ENCODE results near the gene COL4A2. TPM values are rescaled to one million over a fixed set of nuclear protein-coding genes. Genes with fewer than 3 reads are reported as not detected.
"Not testable (repeated sequence)": the region's sequence is repeated elsewhere in the genome, so short reads cannot be mapped to it uniquely, and the experiment has no call there.

The COL4A2 gene
- polyA plus RNA-seq, 3 donors, result 93.5 to 632 (median 260) TPM

GRCh38 chr13:110528911-110529310 is 221.8 kb downstream of the COL4A2 start:
- H3K27ac ChIP-seq (ENCODE audit: low read depth, low read length), result no peak overlapping the region
- 83 to 95% (median 94%) methylated on average over 6 of the region's 6 CpGs for WGBS, 3 donors

- WGBS, 3 donors, result 84 to 89% (median 86%) methylated on average over 17 to 20 of the region's 23 CpGs
- H3K27ac ChIP-seq (ENCODE audit: low read depth, low read length), result no peak overlapping the region
These were observed 222.6 kb downstream of the COL4A2 start for GRCh38 chr13:110529522-110530311.

DNA sequence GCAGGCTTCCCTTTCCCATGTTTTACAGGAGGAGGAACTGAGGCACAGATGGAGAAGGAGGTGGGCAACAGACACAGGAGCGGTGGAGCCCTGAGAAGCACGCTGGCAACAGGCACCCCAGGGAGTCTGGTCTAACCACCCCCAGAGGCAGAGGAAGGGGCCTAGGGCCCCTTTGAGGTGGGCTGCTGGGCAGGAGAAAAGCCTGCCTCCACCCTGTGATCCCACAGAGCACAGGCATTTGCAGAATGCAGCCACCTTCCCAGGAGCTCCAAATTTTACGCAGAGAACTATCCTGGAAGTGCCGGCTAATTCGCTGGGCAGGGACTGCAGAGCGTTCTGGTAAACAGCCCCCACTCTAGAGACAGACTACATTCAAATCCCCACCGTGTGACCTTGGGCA is 224.0 kb downstream of the COL4A2 start:
- WGBS, 3 donors, result 90 to 97% (median 94%) methylated on average over 7 of the region's 7 CpGs
- H3K27ac ChIP-seq (ENCODE audit: low read depth, low read length), result no peak overlapping the region

GRCh38 chr13:110531671-110532083 is 224.6 kb downstream of the COL4A2 start:
- no peak overlapping the region for H3K27ac ChIP-seq (ENCODE audit: low read depth, low read length)

DNA sequence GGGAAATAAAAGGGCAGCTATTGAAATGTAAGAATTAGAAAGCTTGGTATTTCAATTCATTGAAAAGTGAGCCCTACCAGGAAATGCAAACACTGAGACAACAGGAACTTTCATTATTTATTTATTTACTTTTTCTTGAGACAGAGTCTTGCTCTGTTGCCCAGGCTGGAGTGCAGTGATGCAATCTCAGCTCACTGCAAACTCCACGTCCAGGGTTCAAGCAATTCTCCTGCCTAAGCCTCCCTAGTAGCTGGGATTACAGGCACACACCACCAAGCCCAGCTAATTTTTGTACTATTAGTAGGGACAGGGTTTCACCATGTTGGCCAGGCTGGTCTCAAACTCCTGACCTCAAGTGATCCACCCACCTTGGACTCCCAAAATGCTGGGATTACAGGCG is 225.2 kb downstream of the COL4A2 start:
- 60 to 72% (median 72%) methylated on average over 2 of the region's 2 CpGs for whole genome bisulfite sequencing, 3 donors
- H3K27ac ChIP-seq (ENCODE audit: low read depth, low read length), result not testable (repeated sequence)

More at GRCh38 chr13:110531671-110532083, 224.6 kb downstream of the COL4A2 start:
- 79 to 83% (median 81%) methylated on average over 9 of the region's 9 CpGs for WGBS, 3 donors

GRCh38 chr13:110533771-110534670 is 226.9 kb downstream of the COL4A2 start:
- 83 to 86% (median 85%) methylated on average over 16 of the region's 16 CpGs for WGBS, 3 donors
- H3K27ac ChIP-seq (ENCODE audit: low read depth, low read length), result no peak overlapping the region

- no peak overlapping the region for H3K27ac ChIP-seq (ENCODE audit: low read depth, low read length)
- 94 to 96% (median 94%) methylated on average over 11 of the region's 11 CpGs for WGBS, 3 donors
These were observed 228.4 kb downstream of the COL4A2 start for GRCh38 chr13:110535526-110535925.

GRCh38 chr13:110536006-110536693 is 229.1 kb downstream of the COL4A2 start:
- WGBS, 3 donors, result 67 to 81% (median 68%) methylated on average over 16 to 18 of the region's 18 CpGs
- H3K27ac ChIP-seq (ENCODE audit: low read depth, low read length), result no peak overlapping the region

DNA sequence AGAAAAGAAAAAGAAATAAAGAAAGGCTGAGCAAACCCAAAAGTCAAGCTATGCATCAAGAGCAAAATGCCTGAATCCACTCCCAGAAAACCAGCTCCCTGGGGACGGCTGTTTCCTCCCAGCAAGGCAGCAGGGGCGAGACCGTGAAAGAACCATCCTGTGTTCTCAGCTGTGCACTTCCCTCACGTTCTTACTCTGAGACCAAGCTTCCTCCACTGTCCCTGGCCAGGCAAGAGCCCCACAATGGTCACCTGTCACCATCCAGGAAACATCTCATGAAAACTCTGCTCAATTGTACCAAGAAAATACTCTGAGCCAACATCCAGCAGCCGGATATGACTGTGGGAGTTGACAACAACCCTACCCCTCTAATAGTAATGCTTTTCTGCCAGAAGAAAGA is 231.5 kb downstream of the COL4A2 start:
- no peak overlapping the region for H3K27ac ChIP-seq (ENCODE audit: low read depth, low read length)
- WGBS, 3 donors, result 5 to 22% (median 14%) methylated on average over 5 of the region's 5 CpGs

DNA sequence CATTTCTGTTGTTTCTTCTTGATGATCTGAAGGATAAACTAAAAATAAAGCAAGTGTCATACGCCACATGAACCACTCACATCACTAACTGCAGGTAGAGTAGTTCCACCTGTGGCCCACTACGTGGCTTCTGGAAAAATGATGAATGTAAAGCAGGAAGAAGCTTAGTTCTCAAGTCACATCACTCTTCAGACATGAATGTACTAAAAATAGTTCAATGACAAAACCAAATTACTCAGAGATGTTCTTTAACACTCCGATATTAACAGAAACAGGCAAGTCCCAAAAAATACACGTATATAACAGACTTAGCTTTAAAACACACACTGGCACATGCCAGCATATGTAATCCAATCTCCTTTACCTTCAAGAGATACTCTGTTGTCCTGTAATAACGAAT is 232.8 kb downstream of the COL4A2 start:
- H3K27ac ChIP-seq (ENCODE audit: low read depth, low read length), result no peak overlapping the region
- 80 to 91% (median 81%) methylated on average over 5 of the region's 5 CpGs for WGBS, 3 donors

GRCh38 chr13:110540871-110541525 is 233.9 kb downstream of the COL4A2 start:
- H3K27ac ChIP-seq (ENCODE audit: low read depth, low read length), result no peak overlapping the region
- 52 to 82% (median 77%) methylated on average over 15 of the region's 15 CpGs for WGBS, 3 donors

- H3K27ac ChIP-seq (ENCODE audit: low read depth, low read length), result no peak overlapping the region
- WGBS, 3 donors, result 33 to 62% (median 45%) methylated on average over 4 of the region's 4 CpGs
These were observed 234.4 kb downstream of the COL4A2 start for GRCh38 chr13:110541526-110541920.

DNA sequence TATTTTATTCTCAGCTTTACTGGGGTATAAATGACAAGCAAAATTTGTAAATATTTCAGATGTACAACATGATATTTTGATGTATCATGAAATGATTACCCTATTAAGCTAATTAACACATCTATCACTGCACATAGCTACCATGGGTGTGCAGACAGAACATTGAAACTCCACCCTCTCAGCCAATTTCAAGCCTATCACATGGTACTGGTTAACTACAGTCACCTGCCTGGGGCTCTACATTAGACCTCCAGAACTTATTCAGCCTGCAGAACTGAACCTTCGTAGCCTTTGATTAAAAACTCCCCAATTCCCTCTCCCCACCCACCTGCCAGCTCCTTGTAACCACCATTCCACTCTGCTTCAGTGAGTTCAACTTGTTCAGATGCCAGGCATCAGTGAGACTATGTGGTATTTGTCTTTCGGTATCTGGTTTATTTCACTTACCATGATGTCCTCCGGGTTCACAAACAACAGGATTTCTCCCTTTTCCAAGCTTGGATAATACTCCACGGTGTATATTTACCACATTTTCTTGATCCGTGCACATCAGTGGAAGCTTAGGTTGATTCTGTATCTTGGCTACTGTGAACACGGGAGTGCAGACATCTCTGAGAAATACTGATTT is 235.2 kb downstream of the COL4A2 start:
- 78 to 82% (median 80%) methylated on average over 6 of the region's 6 CpGs for WGBS, 3 donors
- H3K27ac ChIP-seq (ENCODE audit: low read depth, low read length), result no peak overlapping the region

DNA sequence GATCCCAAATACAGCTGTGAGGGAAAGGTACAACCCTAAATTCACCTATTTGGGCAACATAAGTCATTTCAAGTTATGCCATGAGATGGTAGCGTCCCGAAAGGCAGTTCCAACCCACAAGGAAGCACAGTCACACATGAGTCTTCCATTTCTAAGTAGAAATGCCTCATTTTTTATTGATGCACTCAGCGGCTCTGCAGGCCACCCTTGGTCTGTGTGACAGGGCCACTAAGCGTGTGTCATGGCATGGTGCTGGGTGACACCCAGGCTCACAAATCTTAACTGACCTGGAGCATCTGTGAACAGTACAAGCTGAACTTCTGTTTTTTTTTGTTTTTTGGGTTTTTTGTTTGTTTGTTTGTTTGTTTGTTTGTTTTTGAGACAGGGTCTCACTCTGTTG is 239.3 kb downstream of the COL4A2 start:
- WGBS, 3 donors, result 93 to 97% (median 95%) methylated on average over 4 of the region's 4 CpGs
- H3K27ac ChIP-seq (ENCODE audit: low read depth, low read length), result no peak overlapping the region

DNA sequence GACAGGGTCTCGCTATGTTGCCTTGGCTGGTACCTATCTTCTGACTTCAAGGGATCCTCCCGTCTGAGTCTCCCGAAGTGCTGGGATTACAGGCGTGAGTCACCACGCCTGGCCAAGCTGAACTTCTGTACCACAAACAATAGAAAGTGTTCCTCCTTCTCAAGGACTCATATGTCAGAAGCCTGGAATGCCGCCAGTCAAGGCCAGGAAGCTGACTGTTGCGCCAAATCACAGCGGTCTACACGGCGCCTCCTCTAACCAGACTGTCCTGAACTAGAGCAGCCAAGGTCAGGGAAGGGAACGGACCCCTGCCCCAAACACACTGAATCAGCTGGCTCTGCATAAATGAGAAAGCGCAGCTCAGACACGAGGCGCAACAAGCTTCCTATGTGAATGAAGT is 239.8 kb downstream of the COL4A2 start:
- 34 to 64% (median 62%) methylated on average over 14 of the region's 14 CpGs for WGBS, 3 donors
- H3K27ac ChIP-seq (ENCODE audit: low read depth, low read length), result no peak overlapping the region

- WGBS, 3 donors, result 74 to 92% (median 79%) methylated on average over 7 of the region's 7 CpGs
- H3K27ac ChIP-seq (ENCODE audit: low read depth, low read length), result no peak overlapping the region
These were observed 242.1 kb downstream of the COL4A2 start for GRCh38 chr13:110548891-110549794.

GRCh38 chr13:110549795-110550160 is 242.7 kb downstream of the COL4A2 start:
- WGBS, 3 donors, result 95 to 97% (median 96%) methylated on average over 11 of the region's 11 CpGs
- no peak overlapping the region for H3K27ac ChIP-seq (ENCODE audit: low read depth, low read length)

Measured in adipose tissue (tissue), 3 donors.